Skin epidermis (tissue), 12 donors: ENCODE results near the gene TRIP11.
A peak's percentile ranks its signal among the peaks of the same experiment; 100 is the strongest.

Experiments
- H3K27ac ChIP-seq, 21 experiments: fragments of 200-600 bp; sonication (generic) in 11 of 21; one replicate each; pipeline ENCODE4 v1.5.0; 2020; ENCODE audit warnings: mild to moderate bottlenecking in 3 of 21, inconsistent platforms in 2 of 21, moderate library complexity in 2 of 21
- H3K4me3 ChIP-seq, 7 experiments: fragments of 200-600 bp; sonication (generic) in 2 of 7; one replicate each; pipeline ENCODE4 v1.5.0; 2020; ENCODE audit warnings: inconsistent platforms in 2 of 7, mild to moderate bottlenecking in 2 of 7, moderate library complexity in 1 of 7

TRIP11 gene

DNA sequence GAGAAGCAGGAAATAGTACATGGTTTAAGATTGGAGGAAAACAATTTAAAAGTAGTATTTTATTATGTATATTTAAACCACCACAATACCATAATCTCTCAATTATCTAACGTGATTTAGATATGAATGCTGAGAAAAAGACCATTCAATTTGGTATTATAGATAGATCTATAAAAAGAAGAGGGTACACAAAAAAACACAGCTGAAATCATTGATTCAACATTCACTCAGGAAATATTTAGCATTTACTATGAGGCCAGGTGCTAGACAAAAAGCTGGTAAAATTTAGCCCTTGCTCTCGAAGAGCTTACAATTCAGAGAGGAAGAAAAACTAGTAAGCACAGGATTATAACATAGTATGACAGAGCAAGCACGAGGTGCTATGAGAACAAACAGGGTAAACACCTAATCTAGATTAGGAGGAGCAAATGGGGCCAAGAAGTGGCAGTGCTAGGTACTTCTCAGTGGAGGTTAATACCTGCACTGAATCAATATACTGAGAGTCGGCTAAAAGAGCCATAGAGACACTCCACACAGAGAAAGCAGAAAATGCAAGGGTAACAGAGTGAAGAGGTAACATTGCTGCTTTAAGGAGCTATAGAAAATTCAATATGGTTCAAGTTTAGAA lies 27.6 kb downstream of the TRIP11 start:
- no peak overlapping the region for H3K4me3 ChIP-seq
- no peak overlapping the region for H3K27ac ChIP-seq

GRCh38 chr14:92010644-92011043 lies 29.2 kb downstream of the TRIP11 start:
- Histone ChIP-seq H3K27ac (no peak overlapping the region), H3K4me3 (no peak overlapping the region)

DNA sequence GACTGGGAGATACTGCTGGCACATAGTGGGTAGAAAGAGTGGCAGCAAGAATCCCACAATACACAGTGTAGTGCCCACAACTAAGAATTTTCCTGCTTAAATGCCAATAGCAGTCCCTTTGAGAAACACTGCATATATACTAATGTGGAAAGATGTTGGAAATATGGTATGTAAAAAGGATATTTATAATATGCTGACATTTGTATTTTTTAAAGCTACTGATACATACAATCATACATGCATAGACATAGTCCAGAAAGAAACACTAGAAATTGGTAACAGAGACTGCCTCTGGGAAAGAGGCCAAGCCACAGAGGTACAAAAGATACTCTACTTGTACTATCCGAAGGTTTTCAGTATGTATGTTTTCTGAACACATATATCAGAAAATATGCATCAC lies 30.3 kb downstream of the TRIP11 start:
- H3K27ac ChIP-seq = no peak overlapping the region

DNA sequence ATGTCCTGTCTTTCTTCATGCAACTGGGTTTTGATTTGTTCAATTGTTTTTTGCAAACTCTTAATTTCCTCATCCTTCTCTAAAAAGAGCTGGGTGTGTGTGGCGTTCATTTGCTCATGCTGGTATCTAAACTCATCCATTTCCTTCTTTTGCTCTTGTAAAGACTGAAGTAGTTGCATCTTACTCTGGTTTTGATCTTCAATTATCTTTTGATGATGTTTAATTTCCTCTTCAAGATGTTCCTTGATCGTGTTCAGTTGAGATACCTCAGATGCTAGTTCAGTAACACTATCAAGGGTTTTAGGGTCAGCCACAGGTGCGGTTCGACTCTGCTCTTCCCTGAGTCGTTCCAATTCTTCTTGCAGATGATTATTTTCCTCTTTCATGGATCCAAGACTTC lies 34.8 kb downstream of the TRIP11 start:
- H3K4me3 ChIP-seq = no peak overlapping the region
- H3K27ac ChIP-seq = no peak overlapping the region

More for the DNA sequence above, 30.3 kb downstream of the TRIP11 start:
- no peak overlapping the region for H3K4me3 ChIP-seq

- no peak overlapping the region for H3K27ac ChIP-seq
Measured at GRCh38 chr14:92004062-92004461, 35.8 kb downstream of the TRIP11 start.

GRCh38 chr14:91998667-91999570 lies 40.9 kb downstream of the TRIP11 start:
- H3K27ac ChIP-seq = no peak overlapping the region
- H3K4me3 ChIP-seq = no peak overlapping the region

More at GRCh38 chr14:92004062-92004461, 35.8 kb downstream of the TRIP11 start:
- H3K4me3 ChIP-seq = no peak overlapping the region

DNA sequence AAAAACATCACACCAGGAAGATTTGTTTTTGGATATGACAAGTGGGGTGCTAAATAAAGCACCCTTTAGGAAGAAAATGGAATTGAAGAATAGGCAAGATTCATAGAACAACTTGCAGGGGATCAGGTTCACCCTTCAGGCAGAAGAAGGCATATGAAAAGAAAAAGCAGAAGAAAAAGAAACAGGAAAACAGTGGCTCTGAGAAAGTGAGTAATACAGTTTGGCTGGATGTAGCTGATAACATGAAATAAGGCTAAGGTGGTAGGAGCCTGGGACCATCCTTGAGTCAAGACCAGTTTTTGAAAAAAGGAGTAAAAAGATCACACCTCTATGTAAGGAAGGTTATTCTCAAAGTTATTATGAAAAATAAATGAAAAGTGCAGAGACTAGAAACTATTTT lies 42.4 kb downstream of the TRIP11 start:
- no peak overlapping the region for H3K4me3 ChIP-seq
- H3K27ac ChIP-seq = peak overlapping the region in 2 of 21 experiments; percentile 7 to 8

DNA sequence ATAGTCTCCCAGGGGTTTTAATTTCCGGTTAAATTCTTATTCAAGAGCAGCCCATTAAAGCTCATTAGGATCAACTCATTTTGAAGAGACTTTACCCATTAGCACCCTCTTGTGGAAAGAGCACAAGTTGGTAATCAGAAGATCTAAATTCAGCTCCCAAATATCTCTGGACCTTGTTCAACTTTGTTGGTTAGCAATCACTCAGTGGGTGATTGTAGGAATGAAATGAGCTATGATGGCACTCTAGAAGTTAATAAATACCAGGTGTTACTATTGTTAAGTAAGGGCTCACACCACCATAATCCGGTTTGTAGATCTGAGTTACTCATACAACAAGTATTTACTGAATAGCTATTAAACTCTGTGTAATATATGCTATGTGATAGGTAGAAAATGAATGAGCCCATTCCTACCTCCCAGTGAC lies 42.9 kb downstream of the TRIP11 start:
- Histone ChIP-seq H3K27ac (peak overlapping the region in 1 of 21 experiments; percentile 8), H3K4me3 (no peak overlapping the region)

GRCh38 chr14:91987192-91987591 lies 52.7 kb downstream of the TRIP11 start:
- H3K27ac ChIP-seq = no peak overlapping the region
- no peak overlapping the region for H3K4me3 ChIP-seq

DNA sequence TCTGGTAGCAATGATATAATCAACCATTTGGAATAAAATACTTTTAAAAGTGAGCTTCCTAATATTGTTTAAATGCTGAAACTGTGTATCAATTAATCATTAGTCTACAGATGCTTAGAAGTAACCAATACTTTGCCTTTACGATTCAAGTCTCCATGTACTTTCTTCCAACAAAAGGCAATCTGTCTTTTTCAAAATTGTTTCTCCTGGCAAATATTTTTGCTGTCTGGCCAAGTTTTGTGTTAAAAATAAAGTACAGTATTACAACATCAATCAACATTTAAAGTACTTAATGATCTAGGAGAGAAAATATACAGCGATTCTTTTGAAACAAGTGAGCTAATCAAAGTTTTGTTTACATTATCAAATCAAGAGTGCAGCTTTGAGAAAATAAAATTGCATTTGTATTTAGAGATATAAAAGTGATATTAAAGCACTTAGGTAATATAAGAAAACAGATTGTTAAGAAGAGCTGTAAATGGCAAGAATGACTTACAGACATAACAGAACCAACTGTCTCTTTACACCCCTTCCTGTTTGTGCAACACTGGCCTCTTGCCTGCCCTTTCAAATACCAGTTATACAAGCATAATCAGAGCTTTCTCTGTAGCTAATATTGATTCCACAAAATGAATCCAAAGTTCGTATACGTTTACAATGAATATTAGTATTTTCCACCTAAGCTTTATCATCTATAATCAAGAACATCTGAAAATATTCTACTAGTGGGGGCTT lies 54.2 kb downstream of the TRIP11 start:
- Histone ChIP-seq H3K4me3 (no peak overlapping the region), H3K27ac (peak overlapping the region in 4 of 21 experiments; percentile 3 to 51 (median 20))

DNA sequence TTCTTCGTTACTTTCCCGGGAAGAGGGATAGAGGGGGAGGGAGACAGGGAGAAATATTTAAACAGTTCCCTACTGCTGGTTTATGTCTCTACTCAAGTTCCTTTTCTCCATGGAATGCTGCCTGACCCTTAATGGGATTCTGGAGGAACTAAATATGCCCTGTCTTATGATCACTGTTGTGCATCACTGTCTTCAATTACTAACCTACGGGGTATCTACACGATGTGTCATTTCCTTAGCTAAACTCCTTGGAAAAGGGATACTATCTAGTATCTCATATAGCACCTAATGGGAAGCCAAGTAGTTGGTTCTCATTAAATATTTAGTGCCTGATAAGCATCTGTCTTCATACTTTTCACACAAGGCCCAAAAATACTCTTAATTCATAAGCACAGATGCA lies 54.9 kb downstream of the TRIP11 start:
- Histone ChIP-seq H3K27ac (peak overlapping the region in 1 of 21 experiments; percentile 51), H3K4me3 (no peak overlapping the region)

GRCh38 chr14:91983588-91983987 lies 56.3 kb downstream of the TRIP11 start:
- no peak overlapping the region for H3K4me3 ChIP-seq
- H3K27ac ChIP-seq = no peak overlapping the region

DNA sequence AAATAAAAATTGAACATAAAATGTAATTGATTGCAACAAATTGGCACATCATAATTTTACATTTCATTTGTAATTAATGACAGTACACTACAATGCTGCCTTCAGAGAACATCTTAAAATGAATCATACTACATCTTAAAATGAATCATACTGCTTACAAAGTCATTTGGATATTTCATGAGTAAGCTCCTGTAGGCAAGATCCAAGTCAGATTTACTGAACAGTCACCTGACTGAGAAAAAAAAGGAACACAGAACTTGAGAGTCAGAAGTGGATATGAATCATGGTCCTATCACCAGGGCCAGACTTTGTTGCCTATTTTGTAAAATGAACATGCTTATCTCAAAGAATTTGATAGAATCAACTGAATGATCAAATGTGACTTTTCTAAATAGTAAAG lies 59.7 kb downstream of the TRIP11 start:
- Histone ChIP-seq H3K4me3 (no peak overlapping the region), H3K27ac (no peak overlapping the region)

DNA sequence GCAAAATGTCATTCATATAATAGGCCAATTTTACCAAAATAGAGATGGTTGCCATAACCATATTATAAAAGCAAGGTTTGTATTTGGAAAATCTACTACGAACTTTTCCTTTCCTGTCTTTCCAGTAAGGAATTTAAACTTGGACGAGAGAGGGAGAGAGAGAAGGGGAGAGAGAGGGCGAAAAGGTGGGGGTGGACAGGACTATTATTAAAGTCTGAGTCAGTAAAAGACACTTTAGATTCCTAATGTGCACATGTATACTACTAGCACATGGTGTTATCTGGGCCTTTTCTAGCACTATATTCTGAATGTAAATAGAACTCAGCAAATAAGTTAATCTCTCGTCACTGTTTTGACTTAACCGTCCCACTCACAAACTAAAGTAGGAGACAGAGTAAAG lies 62.0 kb downstream of the TRIP11 start:
- no peak overlapping the region for H3K4me3 ChIP-seq
- H3K27ac ChIP-seq = no peak overlapping the region

DNA sequence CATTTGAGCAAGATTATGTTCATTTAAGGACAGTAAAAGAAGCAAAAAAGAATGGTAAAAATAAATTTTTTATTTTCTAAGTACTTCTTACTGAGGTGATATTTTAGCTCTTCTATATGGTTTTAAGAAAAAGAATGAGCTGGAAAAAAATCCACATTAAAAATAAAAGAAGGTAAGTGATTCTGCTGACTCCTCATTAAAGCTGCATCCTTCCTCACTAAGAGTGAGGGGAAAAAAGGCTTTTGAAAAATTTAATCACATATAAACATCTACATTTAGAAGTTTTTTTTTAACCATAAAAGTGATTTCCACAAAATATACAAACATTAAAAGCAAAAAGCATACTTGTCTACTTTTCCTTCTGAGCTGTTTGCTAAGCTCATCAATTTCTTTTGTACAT lies 64.1 kb downstream of the TRIP11 start:
- no peak overlapping the region for H3K4me3 ChIP-seq
- H3K27ac ChIP-seq = no peak overlapping the region

GRCh38 chr14:91971188-91971778 lies 68.6 kb downstream of the TRIP11 start:
- no peak overlapping the region for H3K4me3 ChIP-seq
- no peak overlapping the region for H3K27ac ChIP-seq

- H3K27ac ChIP-seq = no peak overlapping the region
Measured at GRCh38 chr14:91968280-91968679, 71.6 kb downstream of the TRIP11 start.

DNA sequence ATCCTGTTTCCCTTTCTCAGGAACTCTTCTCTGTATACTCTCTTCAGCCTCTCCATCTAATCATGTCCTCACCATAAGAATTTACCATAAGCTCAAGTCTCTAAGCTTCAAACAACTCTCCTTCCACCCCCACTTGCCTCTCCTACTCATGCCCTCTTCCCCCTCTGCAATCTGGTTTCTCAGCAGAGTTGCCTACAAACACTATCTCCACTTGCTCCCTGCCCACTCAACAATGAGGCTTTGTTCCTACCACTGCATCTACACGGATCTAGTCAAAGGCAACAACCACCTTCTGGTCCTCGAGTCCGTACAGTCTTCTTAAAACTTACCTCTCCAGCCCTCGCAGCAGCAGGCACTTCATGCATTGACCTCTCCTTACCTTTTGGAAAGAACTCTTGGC lies 75.1 kb downstream of the TRIP11 start:
- Histone ChIP-seq H3K4me3 (no peak overlapping the region), H3K27ac (no peak overlapping the region)

More at GRCh38 chr14:91968280-91968679, 71.6 kb downstream of the TRIP11 start:
- H3K4me3 ChIP-seq = no peak overlapping the region

DNA sequence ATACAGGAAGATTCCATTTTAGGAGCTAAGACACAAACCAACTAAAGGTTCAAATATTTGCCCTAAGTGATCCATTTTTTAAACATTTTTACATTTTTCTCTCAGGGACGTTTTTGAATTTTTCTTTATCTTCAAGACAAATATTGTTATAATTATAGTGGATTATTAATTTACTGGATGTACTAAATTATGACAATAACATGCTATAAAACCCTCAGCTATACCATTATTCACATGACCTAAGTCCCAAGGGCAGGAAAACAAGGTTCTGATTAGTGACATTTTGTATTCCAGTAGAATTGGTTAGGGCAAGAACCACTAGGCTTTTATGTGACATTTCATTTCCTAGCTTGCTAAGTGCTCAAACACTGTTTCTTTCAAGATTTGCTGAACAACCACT lies 75.8 kb downstream of the TRIP11 start:
- no peak overlapping the region for H3K4me3 ChIP-seq
- H3K27ac ChIP-seq = no peak overlapping the region

DNA sequence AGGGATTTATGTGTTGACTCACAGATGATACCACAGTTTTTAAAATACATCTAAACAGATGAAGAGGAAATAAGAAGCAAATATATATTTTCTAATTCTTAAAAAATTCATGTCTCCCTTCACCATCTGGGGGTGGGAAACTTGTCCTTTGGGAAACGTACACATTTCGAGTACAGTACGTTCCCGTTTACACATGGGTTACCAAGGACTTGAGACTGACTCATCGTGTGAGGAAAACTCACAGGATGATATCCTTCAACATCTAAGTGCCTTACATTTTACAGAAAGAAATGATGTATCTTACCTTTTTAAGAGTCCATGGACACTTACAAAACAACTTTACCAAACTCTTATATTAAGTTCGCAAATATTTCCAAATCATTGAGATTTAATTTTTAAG lies 76.4 kb downstream of the TRIP11 start:
- H3K4me3 ChIP-seq = no peak overlapping the region
- no peak overlapping the region for H3K27ac ChIP-seq
